ENCODE data around the gene ROCK2. TPM values are rescaled to one million over a fixed set of nuclear protein-coding genes. Genes with fewer than 3 reads are reported as not detected.

ROCK2 gene
- total and polyA plus RNA-seq, 2 of the 13 experiments (the other 11 are each of a cell fraction or from before 2014, with no cell fraction given) = 38.1 to 119 TPM

- no peak for TF ChIP-seq DBP (CRISPR knock-in tag; IDR thresholded peaks at IDR 0.05; ENCODE audit: not compliant biosample characterization)
- no peak for TF ChIP-seq AKNA (CRISPR knock-in tag; IDR thresholded peaks at IDR 0.05; ENCODE audit: borderline replicate concordance)
- TF ChIP-seq, protein P1, sequence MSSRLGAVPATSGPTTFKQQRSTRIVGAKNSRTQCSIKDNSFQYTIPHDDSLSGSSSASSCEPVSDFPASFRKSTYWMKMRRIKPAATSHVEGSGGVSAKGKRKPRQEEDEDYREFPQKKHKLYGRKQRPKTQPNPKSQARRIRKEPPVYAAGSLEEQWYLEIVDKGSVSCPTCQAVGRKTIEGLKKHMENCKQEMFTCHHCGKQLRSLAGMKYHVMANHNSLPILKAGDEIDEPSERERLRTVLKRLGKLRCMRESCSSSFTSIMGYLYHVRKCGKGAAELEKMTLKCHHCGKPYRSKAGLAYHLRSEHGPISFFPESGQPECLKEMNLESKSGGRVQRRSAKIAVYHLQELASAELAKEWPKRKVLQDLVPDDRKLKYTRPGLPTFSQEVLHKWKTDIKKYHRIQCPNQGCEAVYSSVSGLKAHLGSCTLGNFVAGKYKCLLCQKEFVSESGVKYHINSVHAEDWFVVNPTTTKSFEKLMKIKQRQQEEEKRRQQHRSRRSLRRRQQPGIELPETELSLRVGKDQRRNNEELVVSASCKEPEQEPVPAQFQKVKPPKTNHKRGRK (CRISPR knock-in tag; IDR thresholded peaks at IDR 0.05) = 0 out of 2 replicates have a peak, but pooled peaks have one; percentile 45
- 0 out of 2 replicates have a peak, but pooled peaks have one; percentile 37 for TF ChIP-seq ZMYM3 (CRISPR knock-in tag; IDR thresholded peaks at IDR 0.05)
- no peak for TF ChIP-seq TIGD3 (CRISPR knock-in tag; IDR thresholded peaks at IDR 0.05; ENCODE audit: borderline replicate concordance)
- TF ChIP-seq ZNF20 (CRISPR knock-in tag; IDR thresholded peaks at IDR 0.05) = 0 out of 2 replicates have a peak, but pooled peaks have one; percentile 66
- TF ChIP-seq SPEN (CRISPR knock-in tag; IDR thresholded peaks at IDR 0.05; ENCODE audit: low read depth) = peak; percentile 81
- no peak for TF ChIP-seq ZFAT (CRISPR knock-in tag; conservative IDR thresholded peaks at IDR 0.05)
- peak; percentile 86 for TF ChIP-seq ZNF510 (CRISPR knock-in tag; IDR thresholded peaks at IDR 0.05; ENCODE audit: low read depth)
- TF ChIP-seq CBFB (CRISPR knock-in tag; IDR thresholded peaks at IDR 0.05) = peak; percentile 39; the same call in 1 of the 2 replicates
- TF ChIP-seq MBNL3 (CRISPR knock-in tag; conservative IDR thresholded peaks at IDR 0.05) = no peak
- TF ChIP-seq PAWR (CRISPR knock-in tag; IDR thresholded peaks at IDR 0.05; ENCODE audit: borderline replicate concordance) = no peak
- TF ChIP-seq ELF1 (CRISPR knock-in tag; IDR thresholded peaks at IDR 0.05) = peak; percentile 80
- TF ChIP-seq ZBTB7B (CRISPR knock-in tag; IDR thresholded peaks at IDR 0.05) = peak; percentile 69; the same call in 1 of the 2 replicates
- TF ChIP-seq BCL6 (CRISPR knock-in tag; IDR thresholded peaks at IDR 0.05) = peak; percentile 75
- TF ChIP-seq ZNF546 (CRISPR knock-in tag; conservative IDR thresholded peaks at IDR 0.05) = no peak
- TF ChIP-seq ZKSCAN5 (CRISPR knock-in tag; IDR thresholded peaks at IDR 0.05) = no peak
Measured at GRCh38 chr2:11343650-11344341, 640 bp downstream of the ROCK2 start (continued).

Measured in HepG2 (cell line).